Kidney (tissue), 14 donors: ENCODE results near the gene RGS9. TPM values are rescaled to one million over a fixed set of nuclear protein-coding genes. Genes with fewer than 3 reads are reported as not detected.

Experiments used
- DNase-seq, 5 donors: peaks; one replicate each; pipeline ENCODE4 v3.0.0-alpha.2; 2013 to 2020
- FAIRE-seq: peaks from 2 replicates; lab custom pipeline; 2012; peaks lifted over from hg19 to GRCh38; lab: Jason Lieb, UNC
- H3K27ac ChIP-seq, 2 donors: one replicate each; pipeline ENCODE4 v1.7.0; 2013; ENCODE audit warnings: low read depth in 2 of 2, low read length in 2 of 2, inconsistent platforms in 1 of 2
- H3K27me3 ChIP-seq: one replicate; pipeline ENCODE4 v1.7.1; 2013; ENCODE audit warnings: low read length, inconsistent platforms; ENCODE audit not compliant: control insufficient read depth, insufficient read depth
- H3K36me3 ChIP-seq, 3 donors: one replicate each; pipeline versions ENCODE4 v1.7.0 to v1.7.1; 2013; ENCODE audit warnings: low read length in 3 of 3, control low read depth in 1 of 3, inconsistent platforms in 1 of 3; ENCODE audit not compliant: insufficient read depth in 3 of 3, control insufficient read depth in 2 of 3
- H3K4me1 ChIP-seq, 3 donors: one replicate each; pipeline versions ENCODE4 v1.7.0 to v1.7.1; 2013; ENCODE audit warnings: low read length in 3 of 3, inconsistent platforms in 1 of 3, low read depth in 1 of 3; ENCODE audit not compliant: control insufficient read depth in 2 of 3, insufficient read depth in 2 of 3
- H3K4me3 ChIP-seq, 3 donors: one replicate each; pipeline versions ENCODE4 v1.7.0 to v1.8.1; 2013; ENCODE audit warnings: low read length in 3 of 3, control low read depth in 1 of 3, inconsistent platforms in 1 of 3
- H3K9ac ChIP-seq, 3 donors: one replicate each; pipeline versions ENCODE4 v1.7.0 to v1.7.1; 2013; ENCODE audit warnings: low read length in 3 of 3, control low read depth in 1 of 3, inconsistent platforms in 1 of 3
- H3K9me3 ChIP-seq, 3 donors: one replicate each; pipeline versions ENCODE4 v1.7.0 to v1.7.1; 2013; ENCODE audit warnings: low read length in 3 of 3, control low read depth in 1 of 3, inconsistent platforms in 1 of 3; ENCODE audit not compliant: control insufficient read depth in 2 of 3, insufficient read depth in 1 of 3
- CTCF ChIP-seq: IDR thresholded peaks from 3 replicates; pipeline ENCODE4 v1.5.1; 2012; ENCODE audit warnings: mild to moderate bottlenecking, moderate library complexity, borderline replicate concordance; ENCODE audit not compliant: insufficient read depth; ENCODE audit errors: extremely low read depth
- intact Hi-C: fragments of 100-400 bp; cut with DNase I; formaldehyde crosslinking; loops from one replicate; pipeline ENCODE4 v1.11.1; 2022
- polyA plus RNA-seq: library from polyadenylated mRNA; stranded (reverse); fragments of 350-450 nt; fragmentation: Illumina TruSeq; extraction: RNeasy Lipid Tissue Mini Kit (QIAGEN cat#74804); gene quantifications from one replicate; pipeline ENCODE4 v1.2.3, GENCODE V29; 2014; ENCODE audit warnings: low read depth, low replicate concordance; ENCODE audit not compliant: insufficient read depth
- total RNA-seq: library from RNA; stranded (reverse); fragmentation: NEBNext Ultra II Directional; extraction: Animal tissue kit (Norgen Biotek cat#: 25700); gene quantifications from one replicate; pipeline ENCODE4 v1.2.1, GENCODE V29; 2021
- donor health status: control.
- donor health status: control.
- donor health status: control.
- donor health status: control.
- donor health status: control.
- donor health status: DM: yes; HTN: yes; CAD: no.
- donor health status: Normal renal cell carcinoma (clear cell type).

Gene RGS9
- total and polyA plus RNA-seq, 2 donors from 2014 or later, result 4.2 to 7.2 TPM

GRCh38 chr17:65182233-65182632, 45.1 kb downstream of the RGS9 start:
- DNase-seq (no peak), FAIRE-seq (no peak)
- Histone ChIP-seq H3K4me3 (no peak overlapping the region), H3K9ac (no peak overlapping the region), H3K27ac (no peak overlapping the region), H3K4me1 (peaks cover 0 to 14% (median 5%) of the 10 kb centered on the region in 3 donors), H3K36me3 (no peaks in the 10 kb centered on the region), H3K27me3 (no peaks in the 10 kb centered on the region), H3K9me3 (no peaks in the 10 kb centered on the region)
- intact Hi-C loops, result no loop called here
- TF ChIP-seq CTCF, result no peak

- H3K4me1 ChIP-seq, result peaks cover 0 to 12% (median 4%) of the 10 kb centered on the region in 3 donors
- no peaks in the 10 kb centered on the region for H3K36me3 ChIP-seq
- TF ChIP-seq CTCF, result no peak
- H3K27me3 ChIP-seq, result no peaks in the 10 kb centered on the region
- H3K9ac ChIP-seq, result no peak overlapping the region
- H3K27ac ChIP-seq, result no peak overlapping the region
- peak in 2 of 5 donors; percentile 24 to 65 for DNase-seq
- no peaks in the 10 kb centered on the region for H3K9me3 ChIP-seq
- H3K4me3 ChIP-seq, result no peak overlapping the region
- FAIRE-seq, result no peak
- intact Hi-C loops, result no loop called here
These were observed 46.6 kb downstream of the RGS9 start for GRCh38 chr17:65183736-65184135.

- Histone ChIP-seq H3K36me3 (no peaks in the 10 kb centered on the region), H3K9me3 (no peaks in the 10 kb centered on the region), H3K27ac (no peak overlapping the region), H3K4me1 (peaks cover 0 to 7% (median 0%) of the 10 kb centered on the region in 3 donors), H3K27me3 (no peaks in the 10 kb centered on the region), H3K9ac (no peak overlapping the region), H3K4me3 (no peak overlapping the region)
- no peak for DNase-seq
- TF ChIP-seq CTCF, result no peak
- intact Hi-C loops, result no loop called here
- no peak for FAIRE-seq
These were observed 47.2 kb downstream of the RGS9 start for GRCh38 chr17:65184235-65184959.
